T-helper 1 cell treated with Interleukin-12 subunit alpha and Interleukin-12 subunit beta and Interleukin-4 antibody, amounts not matched to agents 30 μg/mL and 1 μg/mL, for 36 hours (primary cell): ENCODE measurements around the gene MTOR.
"Not testable (repeated sequence)": the region's sequence is repeated elsewhere in the genome, so short reads cannot be mapped to it uniquely, and the experiment has no call there.

Experiments used
- H3K27ac Mint-ChIP-seq: one replicate; pipeline ENCODE4 v1.8.0; 2021; ENCODE audit warnings: mild to moderate bottlenecking, mixed read lengths
- H3K27me3 Mint-ChIP-seq: one replicate; pipeline ENCODE4 v1.8.0; 2021; ENCODE audit warnings: low read depth, mixed read lengths
- H3K36me3 Mint-ChIP-seq: one replicate; pipeline ENCODE4 v1.8.0; 2021; ENCODE audit warnings: low read depth, mixed read lengths
- H3K4me1 Mint-ChIP-seq: one replicate; pipeline ENCODE4 v1.8.0; 2021; ENCODE audit warnings: low read depth, mixed read lengths
- H3K4me3 Mint-ChIP-seq: one replicate; pipeline ENCODE4 v1.8.0; 2021; ENCODE audit warnings: mild to moderate bottlenecking, moderate library complexity, mixed read lengths
- H3K9me3 Mint-ChIP-seq: one replicate; pipeline ENCODE4 v1.8.0; 2021; ENCODE audit warnings: mixed read lengths

The MTOR gene

GRCh38 chr1:11124965-11125364 is 137.4 kb downstream of the MTOR start:
- Mint-ChIP-seq H3K27me3 (no peaks in the 10 kb centered on the region), H3K4me3 (no peak overlapping the region), H3K36me3 (peaks cover 21% of the 10 kb centered on the region), H3K9me3 (no peaks in the 10 kb centered on the region), H3K27ac (no peak overlapping the region), H3K4me1 (no peaks in the 10 kb centered on the region)

GRCh38 chr1:11116318-11116717 is 146.0 kb downstream of the MTOR start:
- no peaks in the 10 kb centered on the region for H3K9me3 Mint-ChIP-seq
- no peaks in the 10 kb centered on the region for H3K4me1 Mint-ChIP-seq
- H3K4me3 Mint-ChIP-seq, result no peak overlapping the region
- peaks cover 8% of the 10 kb centered on the region for H3K36me3 Mint-ChIP-seq
- H3K27ac Mint-ChIP-seq, result no peak overlapping the region
- no peaks in the 10 kb centered on the region for H3K27me3 Mint-ChIP-seq

GRCh38 chr1:11114966-11115365 is 147.4 kb downstream of the MTOR start:
- Mint-ChIP-seq H3K27ac (no peak overlapping the region), H3K36me3 (peaks cover 8% of the 10 kb centered on the region), H3K4me1 (no peaks in the 10 kb centered on the region), H3K9me3 (no peaks in the 10 kb centered on the region), H3K27me3 (no peaks in the 10 kb centered on the region), H3K4me3 (no peak overlapping the region)

DNA sequence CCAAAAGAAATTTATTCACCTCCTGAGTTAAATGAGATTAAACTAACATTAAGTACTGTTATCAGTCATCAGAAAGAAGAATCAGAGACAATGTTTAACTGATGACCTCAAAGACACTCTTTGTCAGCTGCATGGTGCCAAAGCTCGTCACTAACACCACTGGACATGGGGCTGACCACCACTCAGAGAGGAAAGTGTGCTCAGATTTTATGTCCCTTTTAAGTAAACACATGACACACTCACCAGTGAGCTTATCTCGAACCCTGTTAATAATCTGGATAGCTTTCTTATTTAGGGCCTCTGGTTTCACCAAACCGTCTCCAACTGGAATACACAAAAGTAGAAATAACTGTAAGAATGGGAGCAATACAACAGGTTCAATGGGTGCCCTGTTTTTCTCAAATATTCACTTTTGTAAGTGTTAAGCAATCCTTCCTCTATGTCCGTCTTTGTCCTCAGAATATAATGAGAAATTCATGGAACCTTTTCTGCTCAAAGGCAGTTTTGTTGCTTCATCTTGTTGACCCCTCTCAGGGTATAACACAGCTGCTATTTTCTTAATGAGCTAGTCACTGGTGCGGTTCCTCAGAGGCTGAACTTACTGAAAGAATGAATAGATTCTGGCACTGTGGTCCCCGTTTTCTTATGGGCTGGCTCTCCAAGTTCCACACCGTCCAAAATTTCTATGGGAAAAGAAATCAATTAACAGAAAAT is 153.1 kb downstream of the MTOR start:
- Mint-ChIP-seq H3K27ac (no peak overlapping the region), H3K4me3 (no peak overlapping the region), H3K4me1 (no peaks in the 10 kb centered on the region), H3K9me3 (no peaks in the 10 kb centered on the region), H3K27me3 (no peaks in the 10 kb centered on the region), H3K36me3 (peaks cover 31% of the 10 kb centered on the region)

DNA sequence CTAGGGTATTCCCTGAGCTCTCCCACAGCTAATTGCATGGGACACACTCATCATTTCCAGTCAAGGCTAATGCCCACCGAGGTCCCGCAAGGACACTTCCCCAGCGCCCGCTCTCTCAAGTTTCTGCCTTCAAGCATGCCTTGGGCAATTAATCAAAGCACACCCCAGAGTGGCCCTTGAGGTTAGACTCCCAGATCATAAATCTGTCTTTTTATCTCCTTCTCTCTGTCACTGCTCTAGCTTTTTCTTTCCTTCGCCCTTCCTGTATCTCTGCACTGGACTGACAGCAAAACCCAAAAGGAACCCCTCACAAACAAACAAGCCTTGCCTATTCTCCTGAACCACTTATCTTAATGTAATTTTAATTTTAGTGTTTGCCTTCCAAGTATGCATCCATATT is 154.8 kb downstream of the MTOR start:
- Mint-ChIP-seq H3K27me3 (no peaks in the 10 kb centered on the region), H3K36me3 (peaks cover 28% of the 10 kb centered on the region), H3K4me1 (no peaks in the 10 kb centered on the region), H3K9me3 (no peaks in the 10 kb centered on the region), H3K4me3 (no peak overlapping the region), H3K27ac (no peak overlapping the region)

- Mint-ChIP-seq H3K9me3 (no peaks in the 10 kb centered on the region), H3K36me3 (peaks cover 25% of the 10 kb centered on the region), H3K4me1 (peaks cover 3% of the 10 kb centered on the region), H3K27ac (no peak overlapping the region), H3K4me3 (no peak overlapping the region), H3K27me3 (no peaks in the 10 kb centered on the region)
Measured at GRCh38 chr1:11105586-11105985, 156.8 kb downstream of the MTOR start.

DNA sequence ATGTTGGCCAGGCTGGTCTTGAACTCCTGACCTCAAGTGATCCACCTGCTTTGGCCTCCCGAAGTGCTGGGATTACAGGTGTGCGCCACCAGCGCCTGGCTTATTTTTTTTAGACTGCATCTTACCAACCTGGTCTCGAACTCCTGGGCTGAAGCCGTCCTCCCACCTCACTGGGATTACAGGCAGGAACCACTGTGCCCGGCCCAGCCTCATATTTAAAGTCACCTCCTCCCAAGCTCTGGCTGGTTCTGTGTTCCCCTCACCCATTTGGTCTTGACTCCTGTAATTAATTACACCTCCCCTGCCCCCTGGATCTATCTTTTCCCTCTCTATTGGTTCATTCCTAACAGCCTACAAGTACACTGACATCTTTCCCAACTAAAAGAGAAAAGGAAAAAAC is 161.0 kb downstream of the MTOR start:
- no peaks in the 10 kb centered on the region for H3K27me3 Mint-ChIP-seq
- H3K27ac Mint-ChIP-seq, result peak overlapping the region; percentile 8
- peak overlapping the region; percentile 69 for H3K4me3 Mint-ChIP-seq
- no peaks in the 10 kb centered on the region for H3K9me3 Mint-ChIP-seq
- peaks cover 4% of the 10 kb centered on the region for H3K36me3 Mint-ChIP-seq
- peaks cover 16% of the 10 kb centered on the region for H3K4me1 Mint-ChIP-seq

DNA sequence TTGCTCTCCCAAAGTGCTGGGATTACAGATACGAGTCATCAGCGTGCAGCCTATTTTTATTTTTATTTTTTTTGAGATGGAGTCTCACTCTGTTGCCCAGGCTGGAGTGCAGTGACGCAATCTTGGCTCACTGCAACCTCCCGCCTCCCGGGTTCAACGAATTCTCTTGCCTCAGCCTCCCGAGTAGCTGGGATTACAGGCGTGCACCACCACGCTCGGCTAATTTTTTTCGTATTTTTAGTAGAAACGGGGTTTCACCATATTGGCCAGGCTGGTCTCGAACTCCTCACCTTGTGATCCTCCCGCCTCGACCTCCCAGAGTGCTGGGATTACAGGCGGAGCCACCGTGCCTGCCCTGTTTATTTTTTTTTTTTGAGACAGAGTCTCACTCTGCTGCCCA is 161.5 kb downstream of the MTOR start:
- H3K27ac Mint-ChIP-seq, H3K9me3 Mint-ChIP-seq, H3K27me3 Mint-ChIP-seq, H3K36me3 Mint-ChIP-seq, H3K4me3 Mint-ChIP-seq: not testable (repeated sequence)
- peaks cover 16% of the 10 kb centered on the region for H3K4me1 Mint-ChIP-seq

- H3K9me3 Mint-ChIP-seq, result no peaks in the 10 kb centered on the region
Measured at GRCh38 chr1:11100149-11100493, 162.2 kb downstream of the MTOR start.

GRCh38 chr1:11099310-11100148 is 162.8 kb downstream of the MTOR start, which contains the start of gene EXOSC10:
TSS of gene EXOSC10 (minus strand) at chr1:11099869. CDS start at chr1:11099831, 38 bp downstream.
- peak within 1 kb of the TSS; percentile 95 for H3K27ac Mint-ChIP-seq

More at GRCh38 chr1:11100149-11100493, 162.2 kb downstream of the MTOR start:
- Mint-ChIP-seq H3K27ac (peak overlapping the region; percentile 95), H3K27me3 (no peaks in the 10 kb centered on the region), H3K4me1 (peaks cover 16% of the 10 kb centered on the region), H3K4me3 (peak overlapping the region; percentile 97), H3K36me3 (peaks cover 4% of the 10 kb centered on the region)

GRCh38 chr1:11098931-11099309 is 163.4 kb downstream of the MTOR start:
- H3K4me1 Mint-ChIP-seq, result peaks cover 16% of the 10 kb centered on the region
- no peaks in the 10 kb centered on the region for H3K27me3 Mint-ChIP-seq
- peaks cover 4% of the 10 kb centered on the region for H3K36me3 Mint-ChIP-seq
- H3K9me3 Mint-ChIP-seq, result no peaks in the 10 kb centered on the region
- H3K4me3 Mint-ChIP-seq, result peak overlapping the region; percentile 97
- peak overlapping the region; percentile 91 for H3K27ac Mint-ChIP-seq

More at GRCh38 chr1:11099310-11100148, 162.8 kb downstream of the MTOR start, which contains the start of gene EXOSC10:
- Mint-ChIP-seq H3K9me3 (no peaks in the 10 kb centered on the region), H3K27me3 (no peaks in the 10 kb centered on the region), H3K4me1 (peaks cover 16% of the 10 kb centered on the region), H3K4me3 (peak within 1 kb of the TSS; percentile 97), H3K36me3 (peaks cover 4% of the 10 kb centered on the region)

GRCh38 chr1:11083784-11084183 is 178.6 kb downstream of the MTOR start:
- H3K4me1 Mint-ChIP-seq, H3K27ac Mint-ChIP-seq, H3K27me3 Mint-ChIP-seq, H3K4me3 Mint-ChIP-seq, H3K9me3 Mint-ChIP-seq: not testable (repeated sequence)
- peaks cover 47% of the 10 kb centered on the region for H3K36me3 Mint-ChIP-seq

DNA sequence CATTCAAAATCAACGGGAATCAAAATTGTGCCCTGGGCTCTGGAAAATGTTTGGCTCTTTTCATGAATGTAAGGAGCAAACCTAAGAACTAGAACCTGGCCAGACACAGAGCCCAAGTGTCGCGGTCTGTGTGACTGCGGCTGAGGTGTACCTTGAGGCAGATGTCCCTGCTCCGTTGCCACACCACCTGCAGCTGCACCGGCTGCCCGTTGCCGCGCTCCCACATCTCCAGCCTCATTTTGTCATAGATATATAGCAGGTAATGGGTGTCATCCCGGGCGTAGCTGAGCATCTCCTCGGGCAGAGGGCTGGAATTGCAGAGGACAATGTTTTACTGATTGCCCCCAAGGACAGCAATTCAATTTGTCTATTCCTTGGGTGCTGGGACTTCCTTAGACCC is 181.4 kb downstream of the MTOR start:
- Mint-ChIP-seq H3K27ac (no peak overlapping the region), H3K27me3 (no peaks in the 10 kb centered on the region), H3K9me3 (no peaks in the 10 kb centered on the region), H3K36me3 (peaks cover 44% of the 10 kb centered on the region), H3K4me3 (no peak overlapping the region), H3K4me1 (no peaks in the 10 kb centered on the region)

DNA sequence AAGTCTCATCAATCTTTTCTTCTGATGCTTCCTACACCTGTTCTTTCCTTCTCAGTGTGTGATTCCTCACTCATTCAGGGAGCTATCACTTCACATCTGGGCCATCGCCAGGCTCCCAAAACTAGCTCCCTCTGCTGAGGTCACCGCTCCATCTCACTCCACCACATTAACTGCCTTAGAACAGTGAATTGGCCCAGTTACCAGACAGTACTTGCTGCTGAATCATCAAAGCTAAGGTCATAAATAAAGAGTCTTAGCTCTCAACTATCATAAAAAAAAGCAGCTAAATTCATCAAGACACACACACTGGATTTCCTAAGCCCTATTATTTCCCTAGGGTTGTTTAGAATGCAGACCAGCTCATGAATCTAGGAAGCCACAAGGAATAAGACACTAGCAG is 183.7 kb downstream of the MTOR start:
- no peaks in the 10 kb centered on the region for H3K4me1 Mint-ChIP-seq
- no peaks in the 10 kb centered on the region for H3K9me3 Mint-ChIP-seq
- H3K36me3 Mint-ChIP-seq, result peaks cover 46% of the 10 kb centered on the region
- no peaks in the 10 kb centered on the region for H3K27me3 Mint-ChIP-seq
- no peak overlapping the region for H3K27ac Mint-ChIP-seq
- no peak overlapping the region for H3K4me3 Mint-ChIP-seq

GRCh38 chr1:11073398-11073797 is 189.0 kb downstream of the MTOR start:
- H3K4me3 Mint-ChIP-seq, H3K9me3 Mint-ChIP-seq, H3K27me3 Mint-ChIP-seq, H3K4me1 Mint-ChIP-seq, H3K27ac Mint-ChIP-seq: not testable (repeated sequence)
- peaks cover 56% of the 10 kb centered on the region for H3K36me3 Mint-ChIP-seq
